HepG2 (cell line): ENCODE measurements around the gene FAM219A. TPM values are rescaled to one million over a fixed set of nuclear protein-coding genes. Genes with fewer than 3 reads are reported as not detected.

Experiments
- ATAC-seq: fragments of 200-7000 bp; cut with Tn5 transposase; 3 replicates; pipeline ENCODE4 v1.9.1; 2020; ENCODE audit warnings: mild to moderate bottlenecking, moderate library complexity
- BruUV-seq: library from RNA; stranded (reverse); fragments of 400-500 nt; replicated peaks from 2 replicates; lab custom pipeline; 2021; lab: Mats Ljungman, UMichigan
- CTCF ChIA-PET: fragments of 300-600 bp; formaldehyde crosslinking; extraction: SDS; loops from one replicate; lab custom pipeline; 2021; ENCODE audit warnings: low total read pairs, inconsistent platforms, low intra/inter-chr PET ratio; lab: Yijun Ruan, JAX
- POLR2A ChIA-PET: fragments of 350-600 bp; sonication (Branson Sonifier 250); formaldehyde crosslinking; loops from one replicate; lab custom pipeline; 2020; ENCODE audit warnings: antibody characterized with exemption, inconsistent platforms; lab: Yijun Ruan, JAX
- DNase-seq: peaks from one replicate; pipeline ENCODE4 v3.0.0-alpha.2; 2015; ENCODE audit warnings: low spot score
- FAIRE-seq: peaks from 3 replicates; lab custom pipeline; 2011; peaks lifted over from hg19 to GRCh38; lab: Jason Lieb, UNC
- H2AFZ ChIP-seq: one replicate; pipeline ENCODE4 v1.6.1; 2011; ENCODE audit warnings: low read length, inconsistent platforms
- H3K27ac ChIP-seq: fragments of 300-600 bp; 3 replicates; pipeline ENCODE4 v1.8.0; 2011; ENCODE audit warnings: mixed run types, mild to moderate bottlenecking, mixed read lengths, low read length, inconsistent platforms; ENCODE audit not compliant: insufficient read depth; ENCODE audit errors: extremely low read length
- H3K27me3 ChIP-seq, 2 experiments: fragments of 200-600 bp in 1 of 2; 2 replicates in 1 of 2; 3 replicates in 1 of 2; pipeline versions ENCODE4 v1.6.0 to v1.8.0; 2011; ENCODE audit warnings: low read length in 2 of 2, mild to moderate bottlenecking in 2 of 2, moderate library complexity in 2 of 2, inconsistent platforms in 1 of 2; ENCODE audit not compliant: insufficient read depth in 2 of 2, control insufficient read depth in 1 of 2
- H3K36me3 ChIP-seq, 2 experiments: fragments of 200-600 bp in 1 of 2; replicated peaks in 1 of 2; 2 replicates in 1 of 2; 3 replicates in 1 of 2; pipeline versions ENCODE4 v1.5.1 to v1.8.0; 2011; ENCODE audit warnings: low read length in 2 of 2, inconsistent platforms in 1 of 2; ENCODE audit not compliant: insufficient read depth in 2 of 2, control insufficient read depth in 1 of 2
- H3K4me1 ChIP-seq: 2 replicates; pipeline ENCODE4 v1.5.1; 2012; ENCODE audit warnings: low read length, inconsistent platforms; ENCODE audit not compliant: insufficient read depth
- H3K4me2 ChIP-seq: 2 replicates; pipeline ENCODE4 v1.6.0; 2011; ENCODE audit warnings: low read depth, low read length, inconsistent platforms
- H3K4me3 ChIP-seq, 3 experiments: fragments of 200-600 bp in 1 of 3; sonication (generic), shearing (Covaris generic) in 1 of 3; replicated peaks in 1 of 3; 2 replicates each; pipeline ENCODE4 v1.5.1; 2011 to 2016; ENCODE audit warnings: low read length in 3 of 3, inconsistent platforms in 2 of 3, low read depth in 2 of 3, mild to moderate bottlenecking in 2 of 3, control low read depth in 1 of 3, mixed read lengths in 1 of 3; ENCODE audit not compliant: insufficient read depth in 1 of 3
- H3K79me2 ChIP-seq: one replicate; pipeline ENCODE4 v1.6.1; 2011; ENCODE audit warnings: low read length, inconsistent platforms; ENCODE audit not compliant: insufficient read depth
- H3K9ac ChIP-seq: 2 replicates; pipeline ENCODE4 v1.6.0; 2011; ENCODE audit warnings: mild to moderate bottlenecking, low read depth, low read length, inconsistent platforms; ENCODE audit not compliant: insufficient read depth
- H3K9me3 ChIP-seq: 2 replicates; pipeline ENCODE4 v1.5.1; 2012; ENCODE audit warnings: mild to moderate bottlenecking, low read length
- H4K20me1 ChIP-seq: 2 replicates; pipeline ENCODE4 v1.6.0; 2011; ENCODE audit warnings: inconsistent platforms, mild to moderate bottlenecking, low read length, moderate library complexity; ENCODE audit not compliant: insufficient read depth
- FOXK1 ChIP-seq: sonication (generic); formaldehyde crosslinking; IDR thresholded peaks from 2 replicates; pipeline ENCODE4 v1.4.0; 2020; ENCODE audit warnings: low read depth, missing genetic modification reagents, borderline replicate concordance
- HDAC6 ChIP-seq: fragments of 200-600 bp; sonication (generic); IDR thresholded peaks from 2 replicates; pipeline ENCODE4 v1.7.0; 2017; ENCODE audit warnings: mild to moderate bottlenecking, antibody characterized with exemption, low read length, low read depth
- NR1H2 ChIP-seq: sonication (generic); formaldehyde crosslinking; IDR thresholded peaks from 2 replicates; pipeline ENCODE4 v1.8.1; 2022; ENCODE audit warnings: low read depth, missing genetic modification reagents, borderline replicate concordance
- ZNF33A ChIP-seq: sonication (generic); formaldehyde crosslinking; IDR thresholded peaks from 2 replicates; pipeline ENCODE4 v1.5.1; 2020; ENCODE audit warnings: missing genetic modification reagents, mild to moderate bottlenecking, moderate library complexity, borderline replicate concordance
- WGBS: methylation state at CpG from one replicate; pipeline ENCODE4 v1.1.6; 2017; ENCODE audit warnings: low lambda C conversion rate; 5-methylcytosine and 5-hydroxymethylcytosine counted together
- in situ Hi-C: cut with HindIII; loops from 2 replicates; pipeline ENCODE4 v1.10.0; 2017; ENCODE audit warnings: low pct_unique_long_range_greater_than_20kb; ENCODE audit not compliant: extremely low pct_ligation_motif_present
- intact Hi-C: fragments of 100-400 bp; cut with micrococcal nuclease; formaldehyde crosslinking; loops from one replicate; pipeline ENCODE4 v1.10.0; 2022; ENCODE audit not compliant: unreplicated experiment
- polyA plus RNA-seq, 8 experiments: library from polyadenylated mRNA; depleted of rRNA in 3 of 8; stranded (reverse) in 7 of 8; unstranded in 1 of 8; fragments of >200 nt; fragmentation: Illumina TruSeq in 4 of 8; extraction: Trizol in 4 of 8; gene quantifications; 2 replicates each; pipeline versions ENCODE4 v1.2.1 to v1.2.3, GENCODE V29; 2011 to 2016; ENCODE audit warnings: low read depth in 4 of 8, missing spikeins in 1 of 8, mixed read lengths in 1 of 8; ENCODE audit not compliant: insufficient read depth in 1 of 8
- total RNA-seq, 5 experiments: library from RNA; depleted of rRNA; stranded (reverse); fragments of >200 nt; fragmentation: Illumina TruSeq; extraction: Trizol; gene quantifications; 2 replicates each; pipeline ENCODE4 v1.2.3, GENCODE V29; 2016; ENCODE audit warnings: low read depth in 1 of 5
- TF ChIP-seq, protein P1 (sequence below): sonication (generic); formaldehyde crosslinking; IDR thresholded peaks from 2 replicates; pipeline ENCODE4 v1.5.1; 2020; ENCODE audit warnings: mild to moderate bottlenecking, missing genetic modification reagents, moderate library complexity

Gene FAM219A
- total and polyA plus RNA-seq, 2 of the 13 experiments (the other 11 are each of a cell fraction or from before 2014, with no cell fraction given), result 3.9 to 6.4 TPM

DNA sequence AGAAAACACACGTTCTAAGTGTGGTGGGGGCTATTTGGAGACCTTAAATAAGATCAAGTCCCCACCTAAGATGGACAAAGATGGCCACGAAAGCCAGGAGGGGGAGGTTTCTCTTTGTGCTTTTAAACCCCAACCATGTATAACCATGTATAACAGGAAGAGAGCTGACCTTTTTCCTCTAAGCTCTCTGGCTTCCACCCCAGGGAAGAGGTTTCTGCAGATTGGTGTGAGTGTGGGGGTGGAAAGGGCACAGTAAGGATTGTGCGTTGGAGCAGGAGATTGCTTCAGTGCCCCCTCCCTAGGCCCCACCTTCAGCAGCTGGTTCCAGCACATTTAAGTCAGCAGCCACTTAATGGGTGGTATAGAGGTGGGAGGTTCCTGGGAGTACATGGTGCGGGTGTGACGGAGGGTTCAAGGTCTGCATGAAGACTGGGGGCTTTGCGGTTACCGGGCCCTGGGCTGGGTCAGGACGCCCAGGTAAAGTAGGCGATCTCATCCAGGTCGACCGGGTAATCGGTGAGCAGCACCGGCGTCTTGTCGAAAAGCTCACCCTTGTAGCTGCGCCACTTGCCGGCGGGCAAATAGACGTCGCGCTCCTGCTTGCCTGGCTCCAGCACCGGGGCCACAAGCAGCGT, 87.9 kb downstream of the FAM219A start:
- WGBS, result 96% methylated on average over 17 of the region's 23 CpGs
- no peak for ATAC-seq
- H3K9me3 ChIP-seq, result peaks cover 6% of the 10 kb centered on the region; the same call in 1 of the 2 replicates
- H3K36me3 ChIP-seq, result peaks cover 22 to 33% of the 10 kb centered on the region in 2 experiments
- ChIA-PET CTCF (no interaction called here), POLR2A (no interaction called here)
- peaks cover 15% of the 10 kb centered on the region for H3K79me2 ChIP-seq
- DNase-seq, result no peak
- H3K4me1 ChIP-seq, result peaks cover 40% of the 10 kb centered on the region
- H3K4me2 ChIP-seq, result no peak overlapping the region
- no peak overlapping the region for H3K9ac ChIP-seq
- H2AFZ ChIP-seq, result no peak overlapping the region
- FAIRE-seq, result no peak
- H3K27ac ChIP-seq, result no peak overlapping the region
- in situ Hi-C loops, result no loop called here
- no peaks in the 10 kb centered on the region for H3K27me3 ChIP-seq
- no peaks in the 10 kb centered on the region for H4K20me1 ChIP-seq
- TF ChIP-seq NR1H2 (CRISPR knock-in tag), result no peak
- TF ChIP-seq FOXK1 (CRISPR knock-in tag), result no peak
- no peak for TF ChIP-seq HDAC6
- TF ChIP-seq, protein P1, sequence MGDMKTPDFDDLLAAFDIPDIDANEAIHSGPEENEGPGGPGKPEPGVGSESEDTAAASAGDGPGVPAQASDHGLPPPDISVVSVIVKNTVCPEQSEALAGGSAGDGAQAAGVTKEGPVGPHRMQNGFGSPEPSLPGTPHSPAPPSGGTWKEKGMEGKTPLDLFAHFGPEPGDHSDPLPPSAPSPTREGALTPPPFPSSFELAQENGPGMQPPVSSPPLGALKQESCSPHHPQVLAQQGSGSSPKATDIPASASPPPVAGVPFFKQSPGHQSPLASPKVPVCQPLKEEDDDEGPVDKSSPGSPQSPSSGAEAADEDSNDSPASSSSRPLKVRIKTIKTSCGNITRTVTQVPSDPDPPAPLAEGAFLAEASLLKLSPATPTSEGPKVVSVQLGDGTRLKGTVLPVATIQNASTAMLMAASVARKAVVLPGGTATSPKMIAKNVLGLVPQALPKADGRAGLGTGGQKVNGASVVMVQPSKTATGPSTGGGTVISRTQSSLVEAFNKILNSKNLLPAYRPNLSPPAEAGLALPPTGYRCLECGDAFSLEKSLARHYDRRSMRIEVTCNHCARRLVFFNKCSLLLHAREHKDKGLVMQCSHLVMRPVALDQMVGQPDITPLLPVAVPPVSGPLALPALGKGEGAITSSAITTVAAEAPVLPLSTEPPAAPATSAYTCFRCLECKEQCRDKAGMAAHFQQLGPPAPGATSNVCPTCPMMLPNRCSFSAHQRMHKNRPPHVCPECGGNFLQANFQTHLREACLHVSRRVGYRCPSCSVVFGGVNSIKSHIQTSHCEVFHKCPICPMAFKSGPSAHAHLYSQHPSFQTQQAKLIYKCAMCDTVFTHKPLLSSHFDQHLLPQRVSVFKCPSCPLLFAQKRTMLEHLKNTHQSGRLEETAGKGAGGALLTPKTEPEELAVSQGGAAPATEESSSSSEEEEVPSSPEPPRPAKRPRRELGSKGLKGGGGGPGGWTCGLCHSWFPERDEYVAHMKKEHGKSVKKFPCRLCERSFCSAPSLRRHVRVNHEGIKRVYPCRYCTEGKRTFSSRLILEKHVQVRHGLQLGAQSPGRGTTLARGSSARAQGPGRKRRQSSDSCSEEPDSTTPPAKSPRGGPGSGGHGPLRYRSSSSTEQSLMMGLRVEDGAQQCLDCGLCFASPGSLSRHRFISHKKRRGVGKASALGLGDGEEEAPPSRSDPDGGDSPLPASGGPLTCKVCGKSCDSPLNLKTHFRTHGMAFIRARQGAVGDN (CRISPR knock-in tag), result no peak
- no peak for TF ChIP-seq ZNF33A (CRISPR knock-in tag)
- TF ChIP-seq, all 625 proteins: peak for 0
- intact Hi-C loops, result no loop called here
- no TSS peak for BruUV-seq
- H3K4me3 ChIP-seq, result no peak overlapping the region
